ENCODE results near the gene ARHGAP6.

ARHGAP6 gene

DNA sequence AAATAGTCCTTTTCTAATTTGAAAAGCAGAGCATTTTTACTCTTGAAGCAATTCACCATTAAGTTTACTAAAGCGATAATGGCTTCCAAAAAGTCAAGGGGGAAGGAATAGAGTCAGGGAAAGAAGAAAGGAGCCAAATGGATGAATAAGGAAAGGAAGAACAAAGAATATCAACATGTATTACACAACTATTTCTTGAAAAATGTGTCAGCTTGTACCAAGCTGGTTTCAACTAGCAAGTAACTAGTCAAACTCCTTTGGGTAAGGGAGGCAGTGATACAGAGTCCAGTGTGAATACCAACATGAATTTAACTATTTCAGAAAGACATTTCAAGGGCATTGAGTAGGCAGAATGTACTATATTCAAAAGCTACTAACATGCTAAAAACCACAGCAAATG, 112.1 kb downstream of the ARHGAP6 start:
- TF ChIP-seq, protein P1, sequence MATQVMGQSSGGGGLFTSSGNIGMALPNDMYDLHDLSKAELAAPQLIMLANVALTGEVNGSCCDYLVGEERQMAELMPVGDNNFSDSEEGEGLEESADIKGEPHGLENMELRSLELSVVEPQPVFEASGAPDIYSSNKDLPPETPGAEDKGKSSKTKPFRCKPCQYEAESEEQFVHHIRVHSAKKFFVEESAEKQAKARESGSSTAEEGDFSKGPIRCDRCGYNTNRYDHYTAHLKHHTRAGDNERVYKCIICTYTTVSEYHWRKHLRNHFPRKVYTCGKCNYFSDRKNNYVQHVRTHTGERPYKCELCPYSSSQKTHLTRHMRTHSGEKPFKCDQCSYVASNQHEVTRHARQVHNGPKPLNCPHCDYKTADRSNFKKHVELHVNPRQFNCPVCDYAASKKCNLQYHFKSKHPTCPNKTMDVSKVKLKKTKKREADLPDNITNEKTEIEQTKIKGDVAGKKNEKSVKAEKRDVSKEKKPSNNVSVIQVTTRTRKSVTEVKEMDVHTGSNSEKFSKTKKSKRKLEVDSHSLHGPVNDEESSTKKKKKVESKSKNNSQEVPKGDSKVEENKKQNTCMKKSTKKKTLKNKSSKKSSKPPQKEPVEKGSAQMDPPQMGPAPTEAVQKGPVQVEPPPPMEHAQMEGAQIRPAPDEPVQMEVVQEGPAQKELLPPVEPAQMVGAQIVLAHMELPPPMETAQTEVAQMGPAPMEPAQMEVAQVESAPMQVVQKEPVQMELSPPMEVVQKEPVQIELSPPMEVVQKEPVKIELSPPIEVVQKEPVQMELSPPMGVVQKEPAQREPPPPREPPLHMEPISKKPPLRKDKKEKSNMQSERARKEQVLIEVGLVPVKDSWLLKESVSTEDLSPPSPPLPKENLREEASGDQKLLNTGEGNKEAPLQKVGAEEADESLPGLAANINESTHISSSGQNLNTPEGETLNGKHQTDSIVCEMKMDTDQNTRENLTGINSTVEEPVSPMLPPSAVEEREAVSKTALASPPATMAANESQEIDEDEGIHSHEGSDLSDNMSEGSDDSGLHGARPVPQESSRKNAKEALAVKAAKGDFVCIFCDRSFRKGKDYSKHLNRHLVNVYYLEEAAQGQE (IDR thresholded peaks at IDR 0.05; ENCODE audit: low read depth): no peak
- TF ChIP-seq TAF1 (IDR thresholded peaks at IDR 0.05; ENCODE audit: low read depth) (no peak), TEAD4 (IDR thresholded peaks at IDR 0.05) (no peak)
- TF ChIP-seq, protein P2, sequence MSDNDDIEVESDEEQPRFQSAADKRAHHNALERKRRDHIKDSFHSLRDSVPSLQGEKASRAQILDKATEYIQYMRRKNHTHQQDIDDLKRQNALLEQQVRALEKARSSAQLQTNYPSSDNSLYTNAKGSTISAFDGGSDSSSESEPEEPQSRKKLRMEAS (IDR thresholded peaks at IDR 0.05): no peak

- TF ChIP-seq EGR1 (IDR thresholded peaks at IDR 0.05) (no peak), CEBPB (IDR thresholded peaks at IDR 0.05) (no peak), TEAD4 (IDR thresholded peaks at IDR 0.05) (no peak)
These were observed 114.6 kb downstream of the ARHGAP6 start for GRCh38 chrX:11551151-11551550.

DNA sequence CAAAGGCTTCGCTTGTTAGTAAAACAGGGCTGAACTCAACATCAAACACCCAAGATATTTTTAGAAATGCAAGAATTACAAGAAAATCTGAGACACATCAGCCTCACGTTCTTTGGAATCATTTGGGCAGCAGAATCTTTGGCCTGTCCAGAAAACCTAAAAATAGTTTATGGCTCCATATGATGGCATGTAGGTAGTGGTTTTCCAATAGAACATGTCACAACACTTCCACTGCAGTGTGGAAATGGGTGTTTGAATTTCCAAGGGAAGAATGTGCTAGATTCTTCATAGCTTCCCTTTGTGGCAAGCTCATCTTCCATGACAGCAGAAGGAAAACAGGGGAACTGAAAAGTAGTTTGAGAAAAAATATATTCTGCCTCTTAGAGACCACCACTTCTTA, 118.8 kb downstream of the ARHGAP6 start:
- TF ChIP-seq NFIC (IDR thresholded peaks at IDR 0.05) (no peak), EP300 (IDR thresholded peaks at IDR 0.05; ENCODE audit: borderline replicate concordance) (no peak), CEBPB (IDR thresholded peaks at IDR 0.05) (no peak), TEAD4 (IDR thresholded peaks at IDR 0.05) (no peak), EGR1 (IDR thresholded peaks at IDR 0.05) (no peak), YY1 (IDR thresholded peaks at IDR 0.05; ENCODE audit: low read depth) (no peak), TAF1 (IDR thresholded peaks at IDR 0.05; ENCODE audit: low read depth) (no peak), ZBTB7A (IDR thresholded peaks at IDR 0.05; ENCODE audit: low read depth) (no peak), TCF12 (IDR thresholded peaks at IDR 0.05; ENCODE audit: low read depth) (no peak), FOXM1 (IDR thresholded peaks at IDR 0.05; ENCODE audit: borderline replicate concordance, low read depth) (no peak), USF1 (IDR thresholded peaks at IDR 0.05) (no peak)
- TF ChIP-seq, protein P1 (IDR thresholded peaks at IDR 0.05; ENCODE audit: low read depth): no peak
- TF ChIP-seq, protein P2 (IDR thresholded peaks at IDR 0.05): no peak

GRCh38 chrX:11543249-11543648, 122.5 kb downstream of the ARHGAP6 start:
- TF ChIP-seq USF1 (IDR thresholded peaks at IDR 0.05) (no peak), ZBTB7A (IDR thresholded peaks at IDR 0.05; ENCODE audit: low read depth) (no peak), FOXM1 (IDR thresholded peaks at IDR 0.05; ENCODE audit: borderline replicate concordance, low read depth) (no peak), TAF1 (IDR thresholded peaks at IDR 0.05; ENCODE audit: low read depth) (no peak), EP300 (IDR thresholded peaks at IDR 0.05; ENCODE audit: borderline replicate concordance) (no peak), CEBPB (IDR thresholded peaks at IDR 0.05) (no peak), TCF12 (IDR thresholded peaks at IDR 0.05; ENCODE audit: low read depth) (no peak)
- TF ChIP-seq, protein P1 (IDR thresholded peaks at IDR 0.05; ENCODE audit: low read depth): no peak
- TF ChIP-seq, protein P2 (IDR thresholded peaks at IDR 0.05): no peak

GRCh38 chrX:11541510-11541909, 124.2 kb downstream of the ARHGAP6 start:
- TF ChIP-seq, protein P2 (IDR thresholded peaks at IDR 0.05): no peak
- TF ChIP-seq TAF1 (IDR thresholded peaks at IDR 0.05; ENCODE audit: low read depth): no peak
